GM18519 (cell line): Measurements from ENCODE around the gene FOXF1.

Experiments used
- ATAC-seq: cut with Tn5 transposase; IDR thresholded peaks from one replicate; pipeline ENCODE4 v1.9.1; 2021; ENCODE audit warnings: mild to moderate bottlenecking, moderate library complexity; ENCODE audit not compliant: unreplicated experiment, low FRiP score

Gene FOXF1

GRCh38 chr16:86515777-86516622 is 5.7 kb downstream of the FOXF1 start:
- no peak for ATAC-seq

- ATAC-seq = no peak
Measured at GRCh38 chr16:86516623-86517003, 6.3 kb downstream of the FOXF1 start.

GRCh38 chr16:86517033-86517432 is 6.7 kb downstream of the FOXF1 start:
- no peak for ATAC-seq

GRCh38 chr16:86517652-86518258 is 7.4 kb downstream of the FOXF1 start:
- ATAC-seq = no peak

GRCh38 chr16:86519007-86519648 is 8.8 kb downstream of the FOXF1 start:
- ATAC-seq = no peak

GRCh38 chr16:86519649-86520316 is 9.5 kb downstream of the FOXF1 start:
- no peak for ATAC-seq

- no peak for ATAC-seq
Measured at GRCh38 chr16:86520317-86521210, 10.2 kb downstream of the FOXF1 start.

- ATAC-seq = no peak
Measured at GRCh38 chr16:86521236-86522197, 11.2 kb downstream of the FOXF1 start.

GRCh38 chr16:86522634-86523033 is 12.3 kb downstream of the FOXF1 start:
- no peak for ATAC-seq

GRCh38 chr16:86523166-86523740 is 12.9 kb downstream of the FOXF1 start:
- ATAC-seq = no peak

GRCh38 chr16:86524029-86524428 is 13.7 kb downstream of the FOXF1 start:
- no peak for ATAC-seq

- no peak for ATAC-seq
Measured at GRCh38 chr16:86525696-86526095, 15.4 kb downstream of the FOXF1 start.

GRCh38 chr16:86527366-86527765 is 17.0 kb downstream of the FOXF1 start:
- no peak for ATAC-seq

GRCh38 chr16:86528061-86528929 is 18.0 kb downstream of the FOXF1 start:
- ATAC-seq = no peak

- no peak for ATAC-seq
Measured at GRCh38 chr16:86529160-86529559, 18.8 kb downstream of the FOXF1 start.

- ATAC-seq = no peak
Measured at GRCh38 chr16:86530251-86531190, 20.2 kb downstream of the FOXF1 start.

GRCh38 chr16:86531191-86531545 is 20.8 kb downstream of the FOXF1 start:
- ATAC-seq = no peak
